Panc1 (cell line): ENCODE measurements around the gene CLINT1. TPM values are rescaled to one million over a fixed set of nuclear protein-coding genes. Genes with fewer than 3 reads are reported as not detected.

Experiments
- ATAC-seq: fragments of 200-7000 bp; cut with Tn5 transposase; 2 replicates; pipeline ENCODE4 v1.9.1; 2020; ENCODE audit warnings: mild to moderate bottlenecking, moderate library complexity
- BruUV-seq: library from RNA; stranded (reverse); fragments of 400-500 nt; replicated peaks from 2 replicates; lab custom pipeline; 2021; lab: Mats Ljungman, UMichigan
- CTCF ChIA-PET: fragments of 300-600 bp; sonication (Branson Sonifier 250); formaldehyde crosslinking; loops from one replicate; lab custom pipeline; 2022; ENCODE audit warnings: antibody characterized with exemption; lab: Charles Lee
- POLR2A ChIA-PET: fragments of 300-600 bp; sonication (Branson Sonifier 250); formaldehyde crosslinking; loops from one replicate; lab custom pipeline; 2022; ENCODE audit warnings: antibody characterized with exemption; lab: Charles Lee
- DNase-seq: peaks from one replicate; pipeline ENCODE4 v3.0.0-alpha.2; 2010; ENCODE audit warnings: low read depth, low spot score
- H3K27ac ChIP-seq: 2 replicates; pipeline ENCODE4 v1.5.1; 2011; ENCODE audit warnings: mild to moderate bottlenecking, low read length, inconsistent platforms
- H3K27me3 ChIP-seq: fragments of 200-500 bp; sonication (Bioruptor generic); 2 replicates; pipeline ENCODE4 v1.6.0; 2014; ENCODE audit warnings: low read length, inconsistent platforms; ENCODE audit not compliant: control insufficient read depth, insufficient read depth
- H3K36me3 ChIP-seq: fragments of 200-500 bp; sonication (Bioruptor generic); 2 replicates; pipeline ENCODE4 v1.5.1; 2014; ENCODE audit warnings: inconsistent platforms, mild to moderate bottlenecking, low read length, moderate library complexity; ENCODE audit not compliant: control insufficient read depth, insufficient read depth
- H3K4me1 ChIP-seq: 2 replicates; pipeline ENCODE4 v1.5.1; 2011; ENCODE audit warnings: inconsistent platforms, mild to moderate bottlenecking, low read length, moderate library complexity; ENCODE audit not compliant: control insufficient read depth, insufficient read depth
- H3K4me3 ChIP-seq, 2 experiments: 2 replicates each; pipeline ENCODE4 v1.5.1; 2011 to 2012; ENCODE audit warnings: low read depth in 2 of 2, low read length in 2 of 2, mild to moderate bottlenecking in 2 of 2, inconsistent platforms in 1 of 2, moderate library complexity in 1 of 2
- H3K9me3 ChIP-seq: fragments of 200-500 bp; sonication (Bioruptor generic); 2 replicates; pipeline ENCODE4 v1.5.1; 2014; ENCODE audit warnings: low read depth, mild to moderate bottlenecking, inconsistent platforms, low read length, moderate library complexity; ENCODE audit not compliant: control insufficient read depth, insufficient read depth
- POLR2AphosphoS5 ChIP-seq: IDR thresholded peaks from 2 replicates; pipeline ENCODE4 v1.6.1; 2012; ENCODE audit warnings: mild to moderate bottlenecking, low read depth, low read length, moderate library complexity
- SIN3A ChIP-seq: IDR thresholded peaks from 2 replicates; pipeline ENCODE4 v1.6.1; 2012; ENCODE audit warnings: low read depth, mild to moderate bottlenecking, low read length, moderate library complexity, borderline replicate concordance; ENCODE audit not compliant: insufficient read depth
- TCF7L2 ChIP-seq: IDR thresholded peaks from 2 replicates; pipeline ENCODE4 v1.6.1; 2011; ENCODE audit warnings: mild to moderate bottlenecking, low read depth, low read length, inconsistent platforms
- in situ Hi-C: cut with HindIII; loops from 2 replicates; pipeline ENCODE4 v1.10.0; 2016; ENCODE audit warnings: low sequenced_read_pairs, low pct_unique_long_range_greater_than_20kb
- intact Hi-C: fragments of 100-400 bp; cut with micrococcal nuclease; formaldehyde crosslinking; loops from one replicate; pipeline ENCODE4 v1.10.0; 2022; ENCODE audit not compliant: unreplicated experiment
- total RNA-seq: library from RNA; stranded (reverse); gene quantifications from one replicate; pipeline ENCODE4 v1.2.1, GENCODE V29; 2021; ENCODE audit not compliant: unreplicated experiment
- TF ChIP-seq, protein P1 (sequence below): fragments of 450-650 bp; IDR thresholded peaks from 2 replicates; pipeline ENCODE4 v1.5.1; 2017; ENCODE audit warnings: mild to moderate bottlenecking
- TF ChIP-seq, protein P2 (sequence below), 2 experiments: IDR thresholded peaks; 2 replicates each; pipeline ENCODE4 v1.6.1; 2011 to 2012; ENCODE audit warnings: low read depth in 2 of 2, control low read depth in 1 of 2, low read length in 1 of 2, mild to moderate bottlenecking in 1 of 2, moderate library complexity in 1 of 2; ENCODE audit not compliant: insufficient read depth in 1 of 2

CLINT1 gene
- total RNA-seq, 1 experiment from 2014 or later = 81.6 TPM

DNA sequence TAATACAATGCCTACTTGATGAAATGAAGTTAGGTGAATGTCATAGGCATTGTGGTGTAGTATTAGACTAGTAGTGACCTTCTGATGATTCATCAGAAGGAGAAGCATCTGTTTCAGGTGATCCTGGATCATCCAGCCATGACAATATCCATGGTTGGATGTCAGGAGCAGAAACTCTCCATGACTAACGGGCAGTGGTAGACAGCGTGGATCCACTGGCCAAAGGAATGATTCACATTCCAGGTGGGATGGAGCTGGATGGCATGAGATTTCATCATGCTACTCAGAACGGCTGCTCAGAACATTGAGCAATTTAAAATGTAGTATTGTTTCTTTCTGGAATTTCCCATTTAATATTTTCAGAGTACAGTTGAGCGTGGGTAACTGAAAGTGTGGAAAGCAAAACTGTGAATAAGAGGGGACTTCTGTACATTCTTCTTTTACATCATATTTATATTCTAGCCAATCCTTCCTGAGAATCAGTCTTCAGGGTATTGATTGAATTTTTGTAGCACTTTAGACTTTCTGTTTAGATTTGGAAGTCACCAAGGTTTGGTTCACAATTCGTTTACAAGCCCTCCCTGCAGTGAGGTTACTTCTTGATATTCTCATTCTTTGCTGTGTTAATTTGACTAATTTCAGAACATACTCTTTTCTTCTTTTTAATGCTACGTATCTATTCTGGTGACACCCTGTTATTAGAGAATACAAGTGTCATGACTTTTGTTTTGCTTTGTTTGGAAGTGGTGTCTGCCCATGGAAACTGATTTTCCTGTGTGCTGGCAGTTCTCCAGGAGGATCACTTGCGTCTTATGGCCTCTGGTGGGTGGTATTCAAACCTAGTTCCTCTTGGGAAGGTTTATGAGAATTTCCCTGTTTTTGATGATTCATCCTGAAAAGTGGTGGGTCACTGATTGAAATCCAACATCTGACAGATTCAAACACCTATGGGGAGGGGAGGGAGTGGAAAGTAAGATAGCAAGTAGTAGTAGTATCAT lies 12.2 kb upstream of the CLINT1 start:
- in situ Hi-C loops = no loop called here

DNA sequence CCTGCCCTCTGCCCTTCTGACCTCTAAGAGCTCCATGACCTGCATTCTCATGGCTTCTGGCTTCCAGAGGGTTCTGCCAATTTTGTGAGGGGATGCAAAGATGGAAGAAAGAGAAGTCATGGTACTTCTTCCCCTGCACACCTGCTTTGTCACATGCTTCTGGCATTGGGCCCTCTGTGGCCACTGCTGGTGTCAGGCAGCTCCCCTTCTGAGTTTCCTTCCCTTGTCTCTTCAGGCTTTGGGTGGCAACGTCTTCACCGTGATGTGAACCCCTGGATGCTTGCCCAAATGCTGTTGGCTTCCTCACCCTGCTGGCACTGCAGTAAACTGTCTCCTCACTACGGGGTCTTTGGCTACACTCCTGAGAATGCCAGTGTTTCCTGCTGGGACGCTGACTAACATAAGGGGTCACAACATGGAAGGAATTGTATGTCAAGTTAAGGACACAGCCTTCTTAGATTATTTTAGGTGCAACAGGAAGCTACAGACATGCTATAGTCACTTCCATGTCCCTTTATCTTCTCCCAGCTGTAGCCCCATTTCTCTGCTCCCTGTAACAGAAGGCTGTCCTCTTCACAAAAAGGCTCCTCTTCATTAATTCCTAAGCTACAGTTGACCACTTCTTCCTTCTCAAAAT lies 8.9 kb upstream of the CLINT1 start:
- no peak for TF ChIP-seq TCF7L2
- TF ChIP-seq, protein P1, sequence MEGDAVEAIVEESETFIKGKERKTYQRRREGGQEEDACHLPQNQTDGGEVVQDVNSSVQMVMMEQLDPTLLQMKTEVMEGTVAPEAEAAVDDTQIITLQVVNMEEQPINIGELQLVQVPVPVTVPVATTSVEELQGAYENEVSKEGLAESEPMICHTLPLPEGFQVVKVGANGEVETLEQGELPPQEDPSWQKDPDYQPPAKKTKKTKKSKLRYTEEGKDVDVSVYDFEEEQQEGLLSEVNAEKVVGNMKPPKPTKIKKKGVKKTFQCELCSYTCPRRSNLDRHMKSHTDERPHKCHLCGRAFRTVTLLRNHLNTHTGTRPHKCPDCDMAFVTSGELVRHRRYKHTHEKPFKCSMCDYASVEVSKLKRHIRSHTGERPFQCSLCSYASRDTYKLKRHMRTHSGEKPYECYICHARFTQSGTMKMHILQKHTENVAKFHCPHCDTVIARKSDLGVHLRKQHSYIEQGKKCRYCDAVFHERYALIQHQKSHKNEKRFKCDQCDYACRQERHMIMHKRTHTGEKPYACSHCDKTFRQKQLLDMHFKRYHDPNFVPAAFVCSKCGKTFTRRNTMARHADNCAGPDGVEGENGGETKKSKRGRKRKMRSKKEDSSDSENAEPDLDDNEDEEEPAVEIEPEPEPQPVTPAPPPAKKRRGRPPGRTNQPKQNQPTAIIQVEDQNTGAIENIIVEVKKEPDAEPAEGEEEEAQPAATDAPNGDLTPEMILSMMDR = no peak
- TF ChIP-seq POLR2AphosphoS5 = no peak
- no peak for DNase-seq
- Histone ChIP-seq H3K36me3 (no peaks in the 10 kb centered on the region), H3K4me1 (no peaks in the 10 kb centered on the region), H3K27ac (no peak overlapping the region), H3K9me3 (no peaks in the 10 kb centered on the region), H3K27me3 (no peaks in the 10 kb centered on the region), H3K4me3 (no peak overlapping the region)
- ATAC-seq = no peak
- in situ Hi-C loops (no loop called here), intact Hi-C loops (no loop called here)
- ChIA-PET POLR2A (no interaction called here), CTCF (no interaction called here)
- no TSS peak for BruUV-seq

More for the DNA sequence above, 12.2 kb upstream of the CLINT1 start:
- Histone ChIP-seq H3K9me3 (no peaks in the 10 kb centered on the region), H3K4me3 (no peak overlapping the region), H3K27ac (no peak overlapping the region), H3K4me1 (no peaks in the 10 kb centered on the region), H3K27me3 (no peaks in the 10 kb centered on the region; the same call in 1 of the 2 replicates), H3K36me3 (no peaks in the 10 kb centered on the region)
- POLR2A ChIA-PET = no interaction called here
- ATAC-seq = no peak
- DNase-seq = no peak
- no TSS peak for BruUV-seq
- CTCF ChIA-PET = no interaction called here
- no peak for TF ChIP-seq POLR2AphosphoS5
- TF ChIP-seq TCF7L2 = no peak
- TF ChIP-seq, protein P2, sequence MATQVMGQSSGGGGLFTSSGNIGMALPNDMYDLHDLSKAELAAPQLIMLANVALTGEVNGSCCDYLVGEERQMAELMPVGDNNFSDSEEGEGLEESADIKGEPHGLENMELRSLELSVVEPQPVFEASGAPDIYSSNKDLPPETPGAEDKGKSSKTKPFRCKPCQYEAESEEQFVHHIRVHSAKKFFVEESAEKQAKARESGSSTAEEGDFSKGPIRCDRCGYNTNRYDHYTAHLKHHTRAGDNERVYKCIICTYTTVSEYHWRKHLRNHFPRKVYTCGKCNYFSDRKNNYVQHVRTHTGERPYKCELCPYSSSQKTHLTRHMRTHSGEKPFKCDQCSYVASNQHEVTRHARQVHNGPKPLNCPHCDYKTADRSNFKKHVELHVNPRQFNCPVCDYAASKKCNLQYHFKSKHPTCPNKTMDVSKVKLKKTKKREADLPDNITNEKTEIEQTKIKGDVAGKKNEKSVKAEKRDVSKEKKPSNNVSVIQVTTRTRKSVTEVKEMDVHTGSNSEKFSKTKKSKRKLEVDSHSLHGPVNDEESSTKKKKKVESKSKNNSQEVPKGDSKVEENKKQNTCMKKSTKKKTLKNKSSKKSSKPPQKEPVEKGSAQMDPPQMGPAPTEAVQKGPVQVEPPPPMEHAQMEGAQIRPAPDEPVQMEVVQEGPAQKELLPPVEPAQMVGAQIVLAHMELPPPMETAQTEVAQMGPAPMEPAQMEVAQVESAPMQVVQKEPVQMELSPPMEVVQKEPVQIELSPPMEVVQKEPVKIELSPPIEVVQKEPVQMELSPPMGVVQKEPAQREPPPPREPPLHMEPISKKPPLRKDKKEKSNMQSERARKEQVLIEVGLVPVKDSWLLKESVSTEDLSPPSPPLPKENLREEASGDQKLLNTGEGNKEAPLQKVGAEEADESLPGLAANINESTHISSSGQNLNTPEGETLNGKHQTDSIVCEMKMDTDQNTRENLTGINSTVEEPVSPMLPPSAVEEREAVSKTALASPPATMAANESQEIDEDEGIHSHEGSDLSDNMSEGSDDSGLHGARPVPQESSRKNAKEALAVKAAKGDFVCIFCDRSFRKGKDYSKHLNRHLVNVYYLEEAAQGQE (IDR thresholded peaks at IDR 0.05; ENCODE audit: insufficient read depth in 1 of 2, low read depth in 2 of 2, low read length in 1 of 2) = no peak
- TF ChIP-seq, protein P1 = no peak
- TF ChIP-seq SIN3A = no peak
- intact Hi-C loops = no loop called here
